K562 (cell line): ENCODE measurements around the gene TRAPPC12.

ENCODE experiments used
- CBX5 ChIP-seq: IDR thresholded peaks from 2 replicates; pipeline ENCODE4 v1.6.1; 2014; ENCODE audit warnings: low read depth, borderline replicate concordance
- ILF3 ChIP-seq: fragments of 450-650 bp; IDR thresholded peaks from 2 replicates; pipeline ENCODE4 v1.6.1; 2018; ENCODE audit warnings: antibody characterized with exemption, mild to moderate bottlenecking, moderate library complexity, borderline replicate concordance
- NFE2L1 ChIP-seq: fragments of 450-650 bp; IDR thresholded peaks from 2 replicates; pipeline ENCODE4 v1.6.1; 2016; ENCODE audit warnings: missing genetic modification characterization, low read depth, mild to moderate bottlenecking, missing compliant biosample characterization, moderate library complexity, borderline replicate concordance
- PTBP1 ChIP-seq: fragments of 200-400 bp; formaldehyde crosslinking; IDR thresholded peaks from 2 replicates; pipeline ENCODE4 v1.6.1; 2017; ENCODE audit warnings: low read depth, low read length
- SOX6 ChIP-seq: fragments of 450-650 bp; IDR thresholded peaks from 2 replicates; pipeline ENCODE4 v1.6.1; 2014; ENCODE audit warnings: mild to moderate bottlenecking
- TAF9B ChIP-seq: fragments of 450-650 bp; IDR thresholded peaks from 2 replicates; pipeline ENCODE4 v1.6.1; 2018; ENCODE audit warnings: mild to moderate bottlenecking; ENCODE audit not compliant: partially characterized antibody
- ZBTB1 ChIP-seq: sonication (generic); formaldehyde crosslinking; IDR thresholded peaks from 2 replicates; pipeline ENCODE4 v1.8.1; 2023; ENCODE audit warnings: missing genetic modification reagents, low read depth, mild to moderate bottlenecking, borderline replicate concordance
- ZNF263 ChIP-seq: sonication (generic); formaldehyde crosslinking; IDR thresholded peaks from 2 replicates; pipeline ENCODE4 v1.8.0; 2022; ENCODE audit warnings: mild to moderate bottlenecking, missing genetic modification reagents, borderline replicate concordance
- TF ChIP-seq, protein P1 (sequence below): fragments of 250-450 bp; sonication (Bioruptor Pico); IDR thresholded peaks from 2 replicates; pipeline ENCODE4 v1.4.0; 2020; ENCODE audit warnings: mild to moderate bottlenecking, moderate library complexity
- TF ChIP-seq, protein P2 (sequence below): fragments of 450-650 bp; IDR thresholded peaks from 2 replicates; pipeline ENCODE4 v1.6.1; 2016; ENCODE audit warnings: antibody characterized with exemption
- TF ChIP-seq, protein P3 (sequence below), 3 experiments: IDR thresholded peaks in 2 of 3; conservative IDR thresholded peaks in 1 of 3; 2 replicates each; pipeline ENCODE4 v1.5.1; 2011 to 2012; ENCODE audit warnings: low read length in 3 of 3, mild to moderate bottlenecking in 3 of 3, control low read depth in 2 of 3, improper control_type of control experiment in 1 of 3, inconsistent platforms in 1 of 3, low read depth in 1 of 3, mixed read lengths in 1 of 3, moderate library complexity in 1 of 3; ENCODE audit not compliant: insufficient read depth in 2 of 3
- TF ChIP-seq, protein P4 (sequence below): fragments of 450-650 bp; IDR thresholded peaks from 2 replicates; pipeline ENCODE4 v1.6.1; 2016; ENCODE audit warnings: borderline replicate concordance

DNA sequence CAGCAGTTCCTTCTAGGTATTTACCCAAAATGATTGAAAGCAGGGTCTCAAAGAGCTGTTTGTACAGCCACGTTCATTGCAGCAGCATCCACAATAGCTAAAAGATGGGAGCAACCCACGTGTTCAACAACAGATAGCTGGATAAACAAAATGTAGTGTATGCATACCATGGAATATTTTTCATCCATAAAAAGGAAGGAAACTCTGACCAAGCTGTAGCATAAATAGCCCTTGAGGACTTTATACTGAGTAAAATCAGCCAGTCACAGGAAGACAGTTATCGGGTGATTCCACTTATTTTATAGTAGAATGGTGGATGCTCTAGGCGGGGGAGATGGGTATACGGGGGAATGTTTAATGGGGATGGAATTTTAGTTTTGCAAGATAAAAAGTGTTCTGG is 7.5 kb downstream of the TRAPPC12 start:
- TF ChIP-seq ZBTB1 (CRISPR knock-in tag): no peak
- no peak for TF ChIP-seq ILF3
- no peak for TF ChIP-seq CBX5
- TF ChIP-seq, protein P1, sequence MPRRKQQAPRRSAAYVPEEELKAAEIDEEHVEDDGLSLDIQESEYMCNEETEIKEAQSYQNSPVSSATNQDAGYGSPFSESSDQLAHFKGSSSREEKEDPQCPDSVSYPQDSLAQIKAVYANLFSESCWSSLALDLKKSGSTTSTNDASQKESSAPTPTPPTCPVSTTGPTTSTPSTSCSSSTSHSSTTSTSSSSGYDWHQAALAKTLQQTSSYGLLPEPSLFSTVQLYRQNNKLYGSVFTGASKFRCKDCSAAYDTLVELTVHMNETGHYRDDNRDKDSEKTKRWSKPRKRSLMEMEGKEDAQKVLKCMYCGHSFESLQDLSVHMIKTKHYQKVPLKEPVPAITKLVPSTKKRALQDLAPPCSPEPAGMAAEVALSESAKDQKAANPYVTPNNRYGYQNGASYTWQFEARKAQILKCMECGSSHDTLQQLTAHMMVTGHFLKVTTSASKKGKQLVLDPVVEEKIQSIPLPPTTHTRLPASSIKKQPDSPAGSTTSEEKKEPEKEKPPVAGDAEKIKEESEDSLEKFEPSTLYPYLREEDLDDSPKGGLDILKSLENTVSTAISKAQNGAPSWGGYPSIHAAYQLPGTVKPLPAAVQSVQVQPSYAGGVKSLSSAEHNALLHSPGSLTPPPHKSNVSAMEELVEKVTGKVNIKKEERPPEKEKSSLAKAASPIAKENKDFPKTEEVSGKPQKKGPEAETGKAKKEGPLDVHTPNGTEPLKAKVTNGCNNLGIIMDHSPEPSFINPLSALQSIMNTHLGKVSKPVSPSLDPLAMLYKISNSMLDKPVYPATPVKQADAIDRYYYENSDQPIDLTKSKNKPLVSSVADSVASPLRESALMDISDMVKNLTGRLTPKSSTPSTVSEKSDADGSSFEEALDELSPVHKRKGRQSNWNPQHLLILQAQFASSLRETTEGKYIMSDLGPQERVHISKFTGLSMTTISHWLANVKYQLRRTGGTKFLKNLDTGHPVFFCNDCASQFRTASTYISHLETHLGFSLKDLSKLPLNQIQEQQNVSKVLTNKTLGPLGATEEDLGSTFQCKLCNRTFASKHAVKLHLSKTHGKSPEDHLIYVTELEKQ (CRISPR knock-in tag): no peak
- TF ChIP-seq, protein P2, sequence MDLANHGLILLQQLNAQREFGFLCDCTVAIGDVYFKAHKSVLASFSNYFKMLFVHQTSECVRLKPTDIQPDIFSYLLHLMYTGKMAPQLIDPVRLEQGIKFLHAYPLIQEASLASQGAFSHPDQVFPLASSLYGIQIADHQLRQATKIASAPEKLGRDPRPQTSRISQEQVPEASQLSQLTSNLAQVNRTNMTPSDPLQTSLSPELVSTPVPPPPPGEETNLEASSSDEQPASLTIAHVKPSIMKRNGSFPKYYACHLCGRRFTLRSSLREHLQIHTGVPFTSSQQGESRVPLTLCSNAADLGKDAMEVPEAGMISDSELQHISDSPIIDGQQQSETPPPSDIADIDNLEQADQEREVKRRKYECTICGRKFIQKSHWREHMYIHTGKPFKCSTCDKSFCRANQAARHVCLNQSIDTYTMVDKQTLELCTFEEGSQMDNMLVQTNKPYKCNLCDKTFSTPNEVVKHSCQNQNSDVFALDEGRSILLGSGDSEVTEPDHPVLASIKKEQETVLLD: no peak
- TF ChIP-seq ZNF263: no peak
- TF ChIP-seq TAF9B: no peak
- TF ChIP-seq SOX6: no peak
- TF ChIP-seq PTBP1: no peak
- TF ChIP-seq NFE2L1 (tag): no peak
- TF ChIP-seq, protein P3, sequence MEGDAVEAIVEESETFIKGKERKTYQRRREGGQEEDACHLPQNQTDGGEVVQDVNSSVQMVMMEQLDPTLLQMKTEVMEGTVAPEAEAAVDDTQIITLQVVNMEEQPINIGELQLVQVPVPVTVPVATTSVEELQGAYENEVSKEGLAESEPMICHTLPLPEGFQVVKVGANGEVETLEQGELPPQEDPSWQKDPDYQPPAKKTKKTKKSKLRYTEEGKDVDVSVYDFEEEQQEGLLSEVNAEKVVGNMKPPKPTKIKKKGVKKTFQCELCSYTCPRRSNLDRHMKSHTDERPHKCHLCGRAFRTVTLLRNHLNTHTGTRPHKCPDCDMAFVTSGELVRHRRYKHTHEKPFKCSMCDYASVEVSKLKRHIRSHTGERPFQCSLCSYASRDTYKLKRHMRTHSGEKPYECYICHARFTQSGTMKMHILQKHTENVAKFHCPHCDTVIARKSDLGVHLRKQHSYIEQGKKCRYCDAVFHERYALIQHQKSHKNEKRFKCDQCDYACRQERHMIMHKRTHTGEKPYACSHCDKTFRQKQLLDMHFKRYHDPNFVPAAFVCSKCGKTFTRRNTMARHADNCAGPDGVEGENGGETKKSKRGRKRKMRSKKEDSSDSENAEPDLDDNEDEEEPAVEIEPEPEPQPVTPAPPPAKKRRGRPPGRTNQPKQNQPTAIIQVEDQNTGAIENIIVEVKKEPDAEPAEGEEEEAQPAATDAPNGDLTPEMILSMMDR (IDR thresholded peaks at IDR 0.05 in 2 of 3, conservative IDR thresholded peaks at IDR 0.05 in 1 of 3; ENCODE audit: insufficient read depth in 2 of 3, low read depth in 1 of 3, low read length in 3 of 3): no peak
- TF ChIP-seq, protein P4, sequence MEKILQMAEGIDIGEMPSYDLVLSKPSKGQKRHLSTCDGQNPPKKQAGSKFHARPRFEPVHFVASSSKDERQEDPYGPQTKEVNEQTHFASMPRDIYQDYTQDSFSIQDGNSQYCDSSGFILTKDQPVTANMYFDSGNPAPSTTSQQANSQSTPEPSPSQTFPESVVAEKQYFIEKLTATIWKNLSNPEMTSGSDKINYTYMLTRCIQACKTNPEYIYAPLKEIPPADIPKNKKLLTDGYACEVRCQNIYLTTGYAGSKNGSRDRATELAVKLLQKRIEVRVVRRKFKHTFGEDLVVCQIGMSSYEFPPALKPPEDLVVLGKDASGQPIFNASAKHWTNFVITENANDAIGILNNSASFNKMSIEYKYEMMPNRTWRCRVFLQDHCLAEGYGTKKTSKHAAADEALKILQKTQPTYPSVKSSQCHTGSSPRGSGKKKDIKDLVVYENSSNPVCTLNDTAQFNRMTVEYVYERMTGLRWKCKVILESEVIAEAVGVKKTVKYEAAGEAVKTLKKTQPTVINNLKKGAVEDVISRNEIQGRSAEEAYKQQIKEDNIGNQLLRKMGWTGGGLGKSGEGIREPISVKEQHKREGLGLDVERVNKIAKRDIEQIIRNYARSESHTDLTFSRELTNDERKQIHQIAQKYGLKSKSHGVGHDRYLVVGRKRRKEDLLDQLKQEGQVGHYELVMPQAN: no peak
